ENCODE data around the gene GNAI3. TPM values are rescaled to one million over a fixed set of nuclear protein-coding genes. Genes with fewer than 3 reads are reported as not detected.

GNAI3 gene
- total RNA-seq, 1 experiment from 2014 or later = 8.9 TPM

Other genes starting within 250 kb of the GNAI3 start
- 0.18 TPM in 1 of 2 replicates, not detected in the other for gene MYBPHL, start 241.6 kb upstream of the GNAI3 start, total RNA-seq (2014; rRNA removed; shearing (Covaris generic))
- 15.1 and 17.7 TPM in 2 replicates for gene SORT1, start 150.7 kb upstream of the GNAI3 start, total RNA-seq (2014; rRNA removed; shearing (Covaris generic))
- 105 and 147 TPM in 2 replicates for gene PSMA5, start 122.2 kb upstream of the GNAI3 start, total RNA-seq (2014; rRNA removed; shearing (Covaris generic))
- not detected in 2 replicates for gene SYPL2, start 82.1 kb upstream of the GNAI3 start, total RNA-seq (2014; rRNA removed; shearing (Covaris generic))
- 2.9 and 6.8 TPM in 2 replicates for gene ATXN7L2, start 64.7 kb upstream of the GNAI3 start, total RNA-seq (2014; rRNA removed; shearing (Covaris generic))
- 0.31 and 3.1 TPM in 2 replicates for gene CYB561D1, start 54.5 kb upstream of the GNAI3 start, total RNA-seq (2014; rRNA removed; shearing (Covaris generic))
- gene AMIGO1, start 38.9 kb upstream of the GNAI3 start, total RNA-seq (2014; rRNA removed; shearing (Covaris generic)) = 0.07 and 0.25 TPM in 2 replicates
- gene GPR61, start 8.7 kb upstream of the GNAI3 start, total RNA-seq (2014; rRNA removed; shearing (Covaris generic)) = not detected in 2 replicates
- not detected in 2 replicates for gene GNAT2, start 71.0 kb downstream of the GNAI3 start, total RNA-seq (2014; rRNA removed; shearing (Covaris generic))
- gene AMPD2, start 71.2 kb downstream of the GNAI3 start, total RNA-seq (2014; rRNA removed; shearing (Covaris generic)) = 90.0 and 101 TPM in 2 replicates
- gene GSTM4, start 107.5 kb downstream of the GNAI3 start, total RNA-seq (2014; rRNA removed; shearing (Covaris generic)) = 18.7 and 24.5 TPM in 2 replicates
- 18.2 and 24.6 TPM in 2 replicates for gene GSTM2, start 119.4 kb downstream of the GNAI3 start, total RNA-seq (2014; rRNA removed; shearing (Covaris generic))
- not detected in 2 replicates for gene GSTM1, start 139.2 kb downstream of the GNAI3 start, total RNA-seq (2014; rRNA removed; shearing (Covaris generic))
- 1.4 and 4.7 TPM in 2 replicates for gene GSTM5, start 163.6 kb downstream of the GNAI3 start, total RNA-seq (2014; rRNA removed; shearing (Covaris generic))
- gene GSTM3, start 192.4 kb downstream of the GNAI3 start, total RNA-seq (2014; rRNA removed; shearing (Covaris generic)) = 0.51 and 0.55 TPM in 2 replicates
- not detected in 2 replicates for gene EPS8L3, start 215.3 kb downstream of the GNAI3 start, total RNA-seq (2014; rRNA removed; shearing (Covaris generic))

Data from G401 (cell line).